Measurements from ENCODE around the gene ZNF483. TPM values are rescaled to one million over a fixed set of nuclear protein-coding genes. Genes with fewer than 3 reads are reported as not detected.

Gene ZNF483
- total RNA-seq, 4 donors from 2014 or later, result 1.6 to 5.1 (median 3.7) TPM

GRCh38 chr9:111483858-111484571 is 41.0 kb upstream of the ZNF483 start, which contains the start of gene ECPAS:
Gene ECPAS, minus strand, starts transcription at chr9:111484383. Its CDS starts 11,465 bp downstream, at chr9:111472918.
- no peak for TF ChIP-seq CTCF (IDR thresholded peaks at IDR 0.05; ENCODE audit: low read depth)

- no peak for TF ChIP-seq CTCF (IDR thresholded peaks at IDR 0.05; ENCODE audit: low read depth)
Observed at GRCh38 chr9:111484572-111484894, 40.4 kb upstream of the ZNF483 start.

- no peak for TF ChIP-seq CTCF (IDR thresholded peaks at IDR 0.05; ENCODE audit: low read depth)
Observed at GRCh38 chr9:111501005-111501562, 23.9 kb upstream of the ZNF483 start.

GRCh38 chr9:111501648-111502047 is 23.3 kb upstream of the ZNF483 start:
- no peak for TF ChIP-seq CTCF (IDR thresholded peaks at IDR 0.05; ENCODE audit: low read depth)

GRCh38 chr9:111502506-111502905 is 22.5 kb upstream of the ZNF483 start:
- no peak for TF ChIP-seq CTCF (IDR thresholded peaks at IDR 0.05; ENCODE audit: low read depth)

GRCh38 chr9:111514967-111515366 is 10.0 kb upstream of the ZNF483 start:
- TF ChIP-seq CTCF (IDR thresholded peaks at IDR 0.05; ENCODE audit: low read depth), result no peak

- TF ChIP-seq CTCF (IDR thresholded peaks at IDR 0.05; ENCODE audit: low read depth), result no peak
Observed at GRCh38 chr9:111516061-111516465, 8.9 kb upstream of the ZNF483 start.
